OCI-LY1 (cell line): ENCODE measurements around the gene RNF150.

ENCODE experiments used
- H2AFZ ChIP-seq: fragments of 200-600 bp; sonication (generic), shearing (Covaris generic); 2 replicates; pipeline ENCODE4 v1.6.0; 2014; ENCODE audit warnings: antibody characterized with exemption, mild to moderate bottlenecking, low read length
- H3F3A ChIP-seq: fragments of 200-600 bp; sonication (generic), shearing (Covaris generic); 2 replicates; pipeline ENCODE4 v1.6.0; 2014; ENCODE audit warnings: mild to moderate bottlenecking, antibody characterized with exemption, low read length, moderate library complexity; ENCODE audit not compliant: insufficient read depth
- H3K27ac ChIP-seq: fragments of 200-600 bp; sonication (generic); 2 replicates; pipeline ENCODE4 v1.5.1; 2014; ENCODE audit warnings: low read length, mixed run types, mild to moderate bottlenecking, low read depth; ENCODE audit not compliant: poor library complexity, severe bottlenecking
- H3K27me3 ChIP-seq: fragments of 200-600 bp; sonication (generic); 2 replicates; pipeline ENCODE4 v1.6.0; 2014; ENCODE audit warnings: antibody characterized with exemption, mild to moderate bottlenecking, low read length, moderate library complexity; ENCODE audit not compliant: insufficient read depth
- H3K36me3 ChIP-seq: fragments of 200-600 bp; sonication (generic); 2 replicates; pipeline ENCODE4 v1.6.1; 2014; ENCODE audit warnings: mild to moderate bottlenecking, antibody characterized with exemption, low read length, moderate library complexity, mixed read lengths; ENCODE audit not compliant: insufficient read depth
- H3K4me1 ChIP-seq: fragments of 200-600 bp; sonication (generic); 2 replicates; pipeline ENCODE4 v1.5.1; 2014; ENCODE audit warnings: mild to moderate bottlenecking, low read length, moderate library complexity; ENCODE audit not compliant: insufficient read depth, severe bottlenecking
- H3K4me2 ChIP-seq: fragments of 200-600 bp; sonication (generic), shearing (Covaris generic); 2 replicates; pipeline ENCODE4 v1.6.1; 2014; ENCODE audit warnings: low read length
- H3K4me3 ChIP-seq: fragments of 200-600 bp; sonication (generic); 2 replicates; pipeline ENCODE4 v1.5.1; 2014; ENCODE audit warnings: low read length, low read depth, mild to moderate bottlenecking, mixed read lengths; ENCODE audit not compliant: poor library complexity, severe bottlenecking
- H3K79me2 ChIP-seq: fragments of 200-600 bp; shearing (Covaris generic); 2 replicates; pipeline ENCODE4 v1.6.1; 2016; ENCODE audit warnings: mixed run types, low read length, mixed read lengths; ENCODE audit not compliant: insufficient read depth
- H3K9ac ChIP-seq: fragments of 200-600 bp; sonication (generic), shearing (Covaris generic); 2 replicates; pipeline ENCODE4 v1.6.1; 2014; ENCODE audit warnings: mild to moderate bottlenecking, low read length, mixed read lengths
- H3K9me2 ChIP-seq: fragments of 200-600 bp; sonication (generic), shearing (Covaris generic); 2 replicates; pipeline ENCODE4 v1.6.1; 2014; ENCODE audit warnings: low read depth, mild to moderate bottlenecking, low read length, mixed read lengths
- H3K9me3 ChIP-seq: fragments of 200-600 bp; shearing (Covaris generic); 2 replicates; pipeline ENCODE4 v1.6.1; 2014; ENCODE audit warnings: low read length, mixed read lengths
- H4K20me1 ChIP-seq: fragments of 200-600 bp; sonication (generic), shearing (Covaris generic); 2 replicates; pipeline ENCODE4 v1.6.0; 2016; ENCODE audit warnings: mild to moderate bottlenecking, low read length; ENCODE audit not compliant: insufficient read depth
- EZH2 ChIP-seq: fragments of 200-600 bp; sonication (generic), shearing (Covaris generic); IDR thresholded peaks from 2 replicates; pipeline ENCODE4 v1.8.0; 2017; ENCODE audit warnings: borderline replicate concordance, mixed run types, mild to moderate bottlenecking, antibody characterized with exemption, low read length, moderate library complexity, mixed read lengths
- TF ChIP-seq, protein P1 (sequence below): fragments of 200-600 bp; sonication (generic), shearing (Covaris generic); IDR thresholded peaks from 2 replicates; pipeline ENCODE4 v1.5.1; 2017; ENCODE audit warnings: mild to moderate bottlenecking, antibody characterized with exemption, low read length, moderate library complexity, mixed read lengths

RNF150 gene

GRCh38 chr4:140986045-140986444, 147.2 kb downstream of the RNF150 start:
- H3K4me1 ChIP-seq: no peaks in the 10 kb centered on the region
- H3K36me3 ChIP-seq: no peaks in the 10 kb centered on the region
- H3K9ac ChIP-seq: no peak overlapping the region
- H3K4me2 ChIP-seq: no peak overlapping the region
- H3K9me2 ChIP-seq: no peaks in the 10 kb centered on the region
- TF ChIP-seq, protein P1, sequence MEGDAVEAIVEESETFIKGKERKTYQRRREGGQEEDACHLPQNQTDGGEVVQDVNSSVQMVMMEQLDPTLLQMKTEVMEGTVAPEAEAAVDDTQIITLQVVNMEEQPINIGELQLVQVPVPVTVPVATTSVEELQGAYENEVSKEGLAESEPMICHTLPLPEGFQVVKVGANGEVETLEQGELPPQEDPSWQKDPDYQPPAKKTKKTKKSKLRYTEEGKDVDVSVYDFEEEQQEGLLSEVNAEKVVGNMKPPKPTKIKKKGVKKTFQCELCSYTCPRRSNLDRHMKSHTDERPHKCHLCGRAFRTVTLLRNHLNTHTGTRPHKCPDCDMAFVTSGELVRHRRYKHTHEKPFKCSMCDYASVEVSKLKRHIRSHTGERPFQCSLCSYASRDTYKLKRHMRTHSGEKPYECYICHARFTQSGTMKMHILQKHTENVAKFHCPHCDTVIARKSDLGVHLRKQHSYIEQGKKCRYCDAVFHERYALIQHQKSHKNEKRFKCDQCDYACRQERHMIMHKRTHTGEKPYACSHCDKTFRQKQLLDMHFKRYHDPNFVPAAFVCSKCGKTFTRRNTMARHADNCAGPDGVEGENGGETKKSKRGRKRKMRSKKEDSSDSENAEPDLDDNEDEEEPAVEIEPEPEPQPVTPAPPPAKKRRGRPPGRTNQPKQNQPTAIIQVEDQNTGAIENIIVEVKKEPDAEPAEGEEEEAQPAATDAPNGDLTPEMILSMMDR: no peak
- TF ChIP-seq EZH2: no peak
- H3K27ac ChIP-seq: no peak overlapping the region
- no peaks in the 10 kb centered on the region for H3F3A ChIP-seq
- H3K79me2 ChIP-seq: no peaks in the 10 kb centered on the region
- H3K27me3 ChIP-seq: no peaks in the 10 kb centered on the region
- H4K20me1 ChIP-seq: no peaks in the 10 kb centered on the region
- H2AFZ ChIP-seq: no peak overlapping the region
- no peak overlapping the region for H3K4me3 ChIP-seq
- no peaks in the 10 kb centered on the region for H3K9me3 ChIP-seq

GRCh38 chr4:140982613-140983340, 150.5 kb downstream of the RNF150 start:
- Histone ChIP-seq H3K27me3 (no peaks in the 10 kb centered on the region), H2AFZ (no peak overlapping the region), H3K4me3 (no peak overlapping the region), H3K4me1 (no peaks in the 10 kb centered on the region), H3K9ac (no peak overlapping the region), H3K36me3 (no peaks in the 10 kb centered on the region), H3K9me3 (no peaks in the 10 kb centered on the region), H4K20me1 (no peaks in the 10 kb centered on the region), H3K27ac (no peak overlapping the region), H3K79me2 (no peaks in the 10 kb centered on the region), H3K9me2 (no peaks in the 10 kb centered on the region), H3K4me2 (no peak overlapping the region), H3F3A (no peaks in the 10 kb centered on the region)
- TF ChIP-seq, protein P1: no peak
- TF ChIP-seq EZH2: no peak

- no peak overlapping the region for H2AFZ ChIP-seq
- no peak overlapping the region for H3K4me3 ChIP-seq
- no peak overlapping the region for H3K27ac ChIP-seq
- H3K27me3 ChIP-seq: no peaks in the 10 kb centered on the region
- no peak for TF ChIP-seq EZH2
- TF ChIP-seq, protein P1: no peak
- H3F3A ChIP-seq: no peaks in the 10 kb centered on the region
- no peaks in the 10 kb centered on the region for H4K20me1 ChIP-seq
- H3K4me1 ChIP-seq: no peaks in the 10 kb centered on the region
- H3K4me2 ChIP-seq: no peak overlapping the region
- H3K79me2 ChIP-seq: no peaks in the 10 kb centered on the region
- no peaks in the 10 kb centered on the region for H3K36me3 ChIP-seq
- no peak overlapping the region for H3K9ac ChIP-seq
- H3K9me3 ChIP-seq: no peaks in the 10 kb centered on the region
- no peaks in the 10 kb centered on the region for H3K9me2 ChIP-seq
These were observed 152.7 kb downstream of the RNF150 start for GRCh38 chr4:140980426-140981200.
